GM18507 (cell line): Measurements from ENCODE around the gene ATXN7L2.

Source experiments
- DNase-seq: peaks from one replicate; pipeline ENCODE4 v3.0.0; 2011; ENCODE audit warnings: low read depth; ENCODE audit not compliant: insufficient read length; ENCODE audit errors: extremely low spot score
- FAIRE-seq: peaks from 2 replicates; lab custom pipeline; 2011; peaks lifted over from hg19 to GRCh38; lab: Jason Lieb, UNC

Gene ATXN7L2

GRCh38 chr1:109493227-109493626, 9.5 kb downstream of the ATXN7L2 start:
- no peak for FAIRE-seq
- no peak for DNase-seq

DNA sequence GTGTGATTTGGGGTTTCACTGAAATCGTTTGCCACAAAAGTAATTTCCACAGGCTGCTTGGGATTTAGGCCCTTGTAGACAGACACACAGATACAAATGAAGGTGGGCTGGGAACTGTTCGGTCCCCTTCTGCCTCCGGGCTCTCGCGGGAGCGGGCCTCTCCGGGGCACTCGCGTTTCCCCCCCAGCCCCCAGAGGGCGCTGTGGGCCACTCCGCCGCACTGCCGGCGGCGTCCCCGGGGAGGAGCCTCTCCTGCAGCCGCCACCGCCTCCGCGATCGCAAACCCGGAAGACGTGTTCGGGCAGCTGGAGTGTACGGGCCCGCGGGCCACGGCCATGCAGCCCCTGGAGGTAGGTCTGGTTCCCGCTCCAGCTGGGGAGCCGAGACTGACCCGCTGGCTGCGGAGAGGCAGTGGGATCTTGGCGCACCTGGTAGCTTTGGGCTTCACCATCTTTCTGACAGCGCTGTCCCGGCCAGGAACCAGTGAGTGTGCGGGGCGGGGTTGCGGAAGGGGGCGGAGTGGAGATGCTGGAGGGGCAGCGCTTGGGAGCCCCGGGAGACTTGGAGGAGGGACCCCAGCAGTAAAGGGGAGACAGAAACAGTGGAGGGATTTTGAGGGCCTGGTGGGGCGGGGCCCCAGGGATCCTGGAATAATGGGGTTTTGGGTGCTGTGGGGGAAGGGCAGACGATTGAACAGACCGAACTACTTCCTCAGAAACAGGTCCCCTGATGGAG, 10.3 kb downstream of the ATXN7L2 start, which contains the start of gene CYB561D1:
TSS of gene CYB561D1 (plus strand) at position 290 of the 735 bp plus-strand sequence. CDS start at position 336, 46 bp downstream.
- peak; percentile 87 for FAIRE-seq
- peak; percentile 88 for DNase-seq

DNA sequence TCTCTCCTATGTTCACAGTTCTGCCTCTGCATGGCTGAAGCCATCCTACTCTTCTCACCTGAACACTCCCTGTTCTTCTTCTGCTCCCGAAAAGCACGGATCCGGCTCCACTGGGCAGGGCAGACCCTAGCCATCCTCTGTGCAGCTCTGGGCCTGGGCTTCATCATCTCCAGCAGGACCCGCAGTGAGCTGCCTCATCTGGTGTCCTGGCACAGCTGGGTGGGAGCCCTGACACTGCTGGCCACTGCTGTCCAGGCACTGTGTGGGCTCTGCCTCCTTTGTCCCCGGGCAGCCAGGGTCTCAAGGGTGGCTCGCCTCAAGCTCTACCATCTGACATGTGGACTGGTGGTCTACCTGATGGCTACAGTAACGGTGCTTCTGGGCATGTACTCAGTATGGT, 12.0 kb downstream of the ATXN7L2 start:
- DNase-seq (no peak), FAIRE-seq (no peak)

GRCh38 chr1:109497449-109498160, 13.9 kb downstream of the ATXN7L2 start:
- FAIRE-seq: no peak
- DNase-seq: no peak

GRCh38 chr1:109498161-109498801, 14.6 kb downstream of the ATXN7L2 start:
- DNase-seq (no peak), FAIRE-seq (no peak)

GRCh38 chr1:109499081-109499480, 15.4 kb downstream of the ATXN7L2 start:
- DNase-seq (no peak), FAIRE-seq (no peak)

GRCh38 chr1:109499661-109500536, 16.2 kb downstream of the ATXN7L2 start:
- no peak for DNase-seq
- FAIRE-seq: no peak

- DNase-seq: no peak
- FAIRE-seq: no peak
Observed at GRCh38 chr1:109500941-109501381, 17.3 kb downstream of the ATXN7L2 start.

GRCh38 chr1:109501644-109502363, 18.1 kb downstream of the ATXN7L2 start:
- FAIRE-seq (no peak), DNase-seq (no peak)

DNA sequence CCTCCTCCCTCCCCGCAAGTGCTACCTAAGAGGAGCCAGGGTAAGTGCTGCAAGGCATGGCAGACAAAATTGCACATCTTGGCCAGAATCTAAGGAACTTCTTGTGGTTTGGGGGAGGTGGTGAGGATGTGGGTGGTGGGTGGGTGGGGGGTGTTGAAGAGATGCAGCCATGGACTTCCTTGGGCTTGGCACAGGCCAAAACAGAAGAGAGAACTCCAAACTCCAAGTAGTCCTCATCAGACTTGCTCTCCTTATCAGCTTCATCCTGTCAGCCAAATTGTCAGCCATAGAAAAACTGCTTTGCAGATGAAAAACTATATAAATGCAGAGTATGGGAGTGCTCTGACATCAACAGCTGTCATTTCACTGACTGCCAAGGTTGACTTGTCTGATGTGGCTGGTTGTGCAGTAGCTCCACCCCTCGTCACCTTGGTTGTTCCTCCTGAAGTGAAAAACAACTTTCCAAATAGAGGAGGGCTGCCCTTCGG, 18.7 kb downstream of the ATXN7L2 start:
- FAIRE-seq (no peak), DNase-seq (no peak)

DNA sequence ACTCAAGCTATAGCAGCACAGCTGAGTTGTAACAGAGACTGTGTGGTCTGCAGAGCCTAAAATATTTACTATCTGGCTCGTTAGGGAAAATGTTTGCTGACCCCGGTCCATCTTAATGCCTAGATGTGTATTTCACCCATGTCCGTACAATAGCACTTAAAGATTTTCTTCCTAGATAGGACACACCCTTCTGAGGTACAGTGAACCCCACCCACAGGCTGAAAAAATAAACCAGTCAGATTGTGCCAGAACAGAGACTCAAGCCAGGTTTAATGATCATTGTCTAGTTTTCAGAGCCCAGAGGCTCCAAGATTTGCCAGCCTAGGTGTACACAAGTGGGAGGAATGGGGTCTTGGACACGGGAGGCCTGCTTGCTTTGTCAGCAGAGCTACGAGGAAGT, 20.2 kb downstream of the ATXN7L2 start:
- DNase-seq (no peak), FAIRE-seq (no peak)

DNA sequence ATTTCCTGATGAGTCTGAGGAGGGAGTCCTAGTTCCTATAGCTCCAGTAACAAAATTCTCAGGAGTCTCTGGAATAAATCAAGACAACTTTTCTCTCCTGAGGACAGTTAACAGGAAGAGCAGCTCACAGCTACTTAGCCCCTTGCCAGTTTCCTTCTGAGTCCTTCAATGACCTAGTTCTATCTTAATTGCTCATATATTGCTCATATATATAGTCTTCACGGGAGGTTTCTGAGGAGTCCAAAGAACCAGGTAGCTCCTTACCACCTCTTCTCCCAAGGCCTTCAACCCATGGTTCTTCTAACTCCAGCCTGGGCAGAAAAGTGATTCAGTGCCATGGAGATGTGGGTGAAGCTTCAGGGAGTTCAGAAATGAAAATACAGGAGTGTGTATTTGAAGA, 21.3 kb downstream of the ATXN7L2 start:
- no peak for FAIRE-seq

DNA sequence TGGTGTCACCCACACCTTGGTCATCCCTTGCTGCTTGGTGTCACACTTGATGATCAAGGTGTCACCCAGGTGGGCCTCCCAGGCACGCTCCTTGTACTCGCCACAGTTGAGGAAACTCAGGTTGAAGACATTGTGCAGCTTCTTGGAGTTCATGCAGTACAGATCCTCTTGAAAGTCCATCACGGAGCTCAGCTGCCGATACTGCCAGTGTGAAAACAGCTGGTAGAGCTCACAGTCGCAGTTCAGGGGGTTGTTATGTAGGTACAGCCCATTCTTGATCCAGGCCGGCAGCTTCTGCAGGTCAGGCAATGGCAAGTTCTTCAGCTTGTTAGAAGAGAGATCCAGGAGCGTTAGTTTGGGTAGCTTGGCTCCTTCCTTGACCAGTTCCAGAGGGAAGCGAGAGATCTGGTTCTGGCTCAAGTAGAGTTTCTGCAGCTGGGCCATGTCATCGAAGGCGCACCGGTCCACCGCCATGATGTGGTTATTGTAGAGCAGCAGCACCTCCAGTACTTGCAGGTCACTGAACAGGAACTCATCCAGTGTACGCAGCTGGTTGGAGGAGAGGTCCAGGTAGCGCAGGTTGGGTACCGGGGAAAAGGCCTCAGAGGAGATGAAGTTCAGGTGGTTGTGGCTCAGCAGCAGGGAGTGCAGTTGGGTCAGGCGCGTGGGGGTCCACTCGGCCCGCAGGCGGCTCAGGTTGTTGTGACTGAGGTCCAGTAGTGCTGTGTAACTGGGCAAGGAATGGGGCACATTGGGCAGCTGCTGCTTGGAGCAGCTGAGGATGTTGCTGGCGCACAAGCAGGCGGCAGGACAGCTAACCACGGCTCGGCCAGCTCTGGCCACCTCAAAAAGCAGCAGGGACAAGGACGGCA, 24.5 kb downstream of the ATXN7L2 start:
- DNase-seq (no peak), FAIRE-seq (no peak)

More for the DNA sequence above, 21.3 kb downstream of the ATXN7L2 start:
- DNase-seq: no peak

DNA sequence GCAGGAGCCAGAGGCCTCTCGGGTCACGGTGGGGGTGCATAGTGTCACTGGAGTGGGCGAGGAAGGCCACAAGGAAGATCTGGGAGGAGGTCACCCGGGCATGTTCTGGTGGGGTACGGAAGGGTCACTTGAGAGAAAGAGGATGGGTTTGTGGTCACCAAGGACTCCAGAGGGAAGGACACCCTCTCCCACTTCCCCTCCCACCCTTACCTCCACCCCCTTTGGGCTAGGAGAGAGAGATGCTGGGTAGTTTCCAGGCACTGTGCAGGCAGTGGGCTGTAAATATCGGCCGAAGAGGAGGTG, 25.1 kb downstream of the ATXN7L2 start:
- FAIRE-seq: no peak
- DNase-seq: no peak

DNA sequence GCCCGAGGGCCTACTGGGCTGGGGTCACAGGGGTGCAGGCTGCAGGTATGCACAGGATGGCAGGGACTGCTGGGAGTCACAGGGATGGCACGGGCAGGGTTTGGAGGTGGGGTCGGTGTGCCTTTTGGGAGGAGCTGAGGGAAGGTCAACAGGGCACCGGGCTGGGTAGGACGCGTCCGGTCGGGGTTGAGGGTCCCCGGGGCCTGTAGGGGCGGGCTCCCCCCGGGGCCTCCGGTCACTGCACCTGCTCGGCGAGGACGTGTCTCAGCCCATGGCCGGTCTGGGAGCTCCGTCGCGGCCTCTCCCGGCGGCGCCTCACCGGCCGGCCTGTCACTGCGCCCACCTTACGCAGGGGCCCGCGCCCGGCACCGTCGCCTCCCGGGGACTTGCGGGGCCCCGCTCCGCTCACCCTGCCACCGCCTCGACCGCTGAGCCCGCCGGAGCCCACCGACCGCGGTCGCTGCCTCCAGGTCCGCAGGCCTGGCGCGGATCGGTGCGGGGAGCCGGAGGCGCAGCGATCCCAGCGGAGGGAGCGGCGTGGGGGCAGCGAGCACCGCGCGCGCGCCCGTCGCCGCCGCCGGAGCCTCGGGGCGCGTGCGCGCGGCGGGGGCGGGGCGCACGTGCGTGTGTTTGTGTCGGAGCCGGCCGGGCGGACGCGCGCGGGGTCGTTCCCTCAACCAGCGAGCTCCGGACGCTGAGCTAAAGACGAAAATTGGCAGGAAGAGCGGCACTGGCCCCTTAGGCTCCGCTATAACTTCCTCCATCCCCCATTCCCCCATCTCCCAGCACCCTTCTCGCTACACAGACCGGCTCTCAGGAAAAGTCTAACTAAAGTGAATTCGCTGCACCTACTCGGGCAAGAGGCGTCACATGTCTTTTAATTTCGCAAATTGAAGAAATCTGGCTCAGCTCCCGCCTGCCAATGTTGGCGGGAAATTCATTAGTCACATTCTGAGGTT, 25.8 kb downstream of the ATXN7L2 start, which contains the start of gene AMIGO1:
TSS of gene AMIGO1 (minus strand) at position 552 of the 959 bp plus-strand sequence. CDS start 815 bp downstream, outside the sequence.
- DNase-seq: peak; percentile 67
- FAIRE-seq: no peak

- no peak for DNase-seq
- no peak for FAIRE-seq
Observed at GRCh38 chr1:109513110-109513710, 29.5 kb downstream of the ATXN7L2 start.
